Myocyte (in vitro differentiated cells): Measurements from ENCODE around the gene SLC16A7. TPM values are rescaled to one million over a fixed set of nuclear protein-coding genes. Genes with fewer than 3 reads are reported as not detected.
"Not testable (repeated sequence)": the region's sequence is repeated elsewhere in the genome, so short reads cannot be mapped to it uniquely, and the experiment has no call there.

ENCODE experiments used
- DNase-seq: peaks from one replicate; pipeline ENCODE4 v3.0.0-alpha.2; 2012; ENCODE audit warnings: low read depth
- total RNA-seq: library from RNA; depleted of rRNA; stranded (reverse); fragments of >200 nt; gene quantifications from 2 replicates; pipeline ENCODE4 v1.2.3, GENCODE V29; 2014

SLC16A7 gene
- total RNA-seq, 1 donor from 2014 or later = 16.2 TPM

- DNase-seq = no peak
Measured at GRCh38 chr12:59734371-59734770, 138.5 kb downstream of the SLC16A7 start.

DNA sequence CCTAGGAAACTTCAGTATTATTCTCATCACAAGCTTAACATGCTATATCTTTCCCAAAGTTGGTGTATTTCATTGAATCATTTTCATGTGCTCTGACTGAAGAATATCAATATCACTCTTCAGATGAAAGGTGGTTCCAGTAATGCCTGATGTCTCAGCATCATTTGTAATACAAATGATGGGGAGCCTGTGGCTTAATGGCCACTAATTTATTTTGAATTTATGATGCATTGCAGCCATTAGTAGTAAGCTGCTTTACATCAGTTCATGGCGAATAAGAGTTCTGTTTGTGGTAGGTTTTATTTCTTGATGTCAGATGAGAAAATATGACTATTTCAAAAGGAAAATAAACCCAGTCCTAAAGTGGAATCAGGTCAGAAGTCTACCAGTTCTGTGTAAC is 139.4 kb downstream of the SLC16A7 start:
- no peak for DNase-seq

- DNase-seq = peak; percentile 78
Measured at GRCh38 chr12:59736359-59736758, 140.5 kb downstream of the SLC16A7 start.

DNA sequence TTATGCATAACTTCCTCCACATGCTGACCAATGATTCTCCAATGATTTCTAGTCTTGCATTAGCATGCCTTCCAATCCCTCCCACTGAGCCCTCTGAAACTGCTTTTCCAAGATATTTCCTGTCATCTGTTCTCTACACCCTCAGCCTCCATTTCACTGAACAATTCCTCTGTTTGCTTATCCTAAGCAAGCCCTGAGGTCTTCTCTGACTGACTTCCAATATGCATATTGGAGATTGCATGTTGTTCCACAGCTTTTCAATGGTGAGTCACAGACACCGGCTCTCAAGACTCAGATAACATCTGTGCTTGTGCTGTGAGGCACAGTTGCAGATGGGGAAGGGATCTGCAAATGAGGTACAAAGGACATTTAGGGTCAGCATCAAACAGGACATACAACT is 141.0 kb downstream of the SLC16A7 start:
- DNase-seq = peak; percentile 62

- no peak for DNase-seq
Measured at GRCh38 chr12:59737725-59738463, 142.1 kb downstream of the SLC16A7 start.

GRCh38 chr12:59742841-59743240 is 147.0 kb downstream of the SLC16A7 start:
- DNase-seq = no peak

GRCh38 chr12:59744564-59744963 is 148.7 kb downstream of the SLC16A7 start:
- no peak for DNase-seq

- not testable (repeated sequence) for DNase-seq
Measured at GRCh38 chr12:59751091-59751490, 155.3 kb downstream of the SLC16A7 start.

DNA sequence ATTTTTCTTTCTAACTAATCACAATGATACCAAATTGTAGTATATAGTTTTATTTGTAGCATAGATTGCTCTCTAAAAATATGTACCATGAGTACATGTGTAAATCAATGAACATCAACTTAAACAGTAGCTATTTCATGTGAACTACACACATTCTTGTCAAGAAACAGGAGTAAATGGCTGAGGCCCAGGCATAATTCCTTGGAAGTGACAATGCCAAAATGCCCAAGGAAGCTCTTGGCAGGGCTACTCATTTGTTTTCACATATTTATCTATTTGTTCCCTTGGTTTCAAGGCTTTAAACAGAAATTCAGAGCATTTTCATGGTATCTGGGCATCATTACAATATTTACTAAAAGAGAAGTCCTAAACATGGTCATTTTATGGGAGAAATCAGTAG is 165.7 kb downstream of the SLC16A7 start:
- no peak for DNase-seq

DNA sequence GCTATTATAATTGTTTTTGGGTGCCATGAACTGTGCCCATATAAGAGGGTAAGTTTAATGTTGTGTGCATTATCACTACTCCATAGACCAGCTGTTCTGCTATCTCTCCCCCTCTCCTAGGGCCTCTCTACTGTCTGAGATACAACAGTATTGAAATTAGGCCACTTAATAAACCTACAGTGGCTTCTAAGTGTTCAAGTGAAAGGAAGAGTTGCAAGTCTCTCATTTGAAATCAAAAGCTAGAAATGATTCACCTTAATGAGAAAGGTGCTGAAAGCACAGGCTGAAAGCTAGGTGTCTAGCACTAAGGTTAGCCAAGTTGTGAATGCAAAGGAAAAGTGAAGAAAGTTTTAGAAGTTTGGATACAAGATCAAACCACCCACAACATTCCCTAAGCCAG is 168.0 kb downstream of the SLC16A7 start:
- no peak for DNase-seq

- no peak for DNase-seq
Measured at GRCh38 chr12:59768031-59768430, 172.2 kb downstream of the SLC16A7 start.

DNA sequence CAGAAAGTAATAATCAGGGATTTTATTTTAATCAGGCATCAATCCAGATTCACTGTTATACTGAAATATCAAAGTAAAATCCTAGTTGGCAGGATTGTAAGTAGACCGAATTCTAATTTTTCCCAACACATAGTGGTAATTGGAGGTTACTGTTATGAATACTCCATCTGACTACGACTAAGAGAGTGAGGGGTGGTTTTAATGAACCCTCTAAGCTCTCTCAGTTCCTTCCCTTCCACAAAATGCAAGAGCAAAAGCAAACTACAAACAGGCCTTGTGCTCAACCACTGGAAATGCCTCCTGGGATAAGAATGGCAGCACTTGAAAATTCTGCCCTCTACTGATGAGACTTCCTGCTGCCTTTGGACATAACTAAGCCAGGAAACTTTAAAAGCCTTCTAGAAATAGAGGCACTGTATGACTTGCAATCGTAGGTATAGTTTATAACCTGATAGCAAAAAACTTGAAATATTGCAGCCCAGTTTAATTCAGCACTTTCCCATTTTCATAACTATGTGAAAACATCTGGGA is 184.8 kb downstream of the SLC16A7 start:
- peak; percentile 60 for DNase-seq

- DNase-seq = no peak
Measured at GRCh38 chr12:59787610-59788009, 191.8 kb downstream of the SLC16A7 start.

GRCh38 chr12:59792647-59793046 is 196.8 kb downstream of the SLC16A7 start:
- DNase-seq = no peak

DNA sequence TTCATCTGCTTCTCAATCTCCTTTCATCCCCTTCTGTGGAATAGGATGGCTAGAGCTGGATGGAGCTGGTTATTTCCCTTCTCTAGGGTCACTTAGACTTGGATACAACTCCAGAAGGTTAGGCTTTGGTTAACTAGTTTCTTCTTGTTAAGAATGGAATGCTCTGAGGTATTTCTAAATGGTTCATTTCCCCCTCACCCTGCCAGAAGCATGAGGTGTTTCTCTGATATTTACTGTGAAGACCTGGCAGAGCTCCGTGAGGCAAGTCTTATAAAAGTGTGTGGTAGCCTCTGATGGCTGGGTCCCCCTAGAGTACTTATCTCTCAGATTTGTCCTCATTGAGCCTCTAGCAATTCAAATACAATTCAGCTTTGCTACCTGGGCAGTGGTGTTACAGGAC is 207.9 kb downstream of the SLC16A7 start:
- DNase-seq = no peak

DNA sequence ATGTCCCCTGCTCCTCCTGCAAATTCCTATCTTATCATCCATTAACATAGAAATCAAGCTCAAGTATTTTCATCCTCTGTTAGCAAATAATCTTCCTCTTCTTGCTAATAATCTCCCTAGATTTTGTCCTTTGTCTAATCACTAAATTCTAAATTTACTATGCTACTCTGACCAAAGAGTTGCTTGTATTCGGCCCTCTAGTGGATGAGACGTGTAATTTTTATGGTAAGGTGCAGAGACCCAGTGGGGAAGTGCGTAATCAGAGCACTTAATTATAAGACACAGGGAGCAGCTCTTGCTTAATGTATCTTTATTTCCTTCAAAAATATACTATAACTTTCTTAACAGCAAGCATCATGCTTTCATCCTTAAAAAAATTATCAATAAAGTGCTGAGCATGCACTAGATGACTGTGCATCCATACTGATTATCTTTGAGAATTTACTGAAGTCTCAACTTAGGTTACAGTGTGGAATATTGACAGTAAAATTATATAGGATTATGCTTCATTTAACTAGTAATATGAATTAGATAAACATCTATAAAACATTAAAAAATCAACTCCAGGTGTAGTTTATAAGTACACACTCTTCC is 212.6 kb downstream of the SLC16A7 start:
- peak; percentile 43 for DNase-seq

GRCh38 chr12:59811991-59812390 is 216.2 kb downstream of the SLC16A7 start:
- DNase-seq = no peak

DNA sequence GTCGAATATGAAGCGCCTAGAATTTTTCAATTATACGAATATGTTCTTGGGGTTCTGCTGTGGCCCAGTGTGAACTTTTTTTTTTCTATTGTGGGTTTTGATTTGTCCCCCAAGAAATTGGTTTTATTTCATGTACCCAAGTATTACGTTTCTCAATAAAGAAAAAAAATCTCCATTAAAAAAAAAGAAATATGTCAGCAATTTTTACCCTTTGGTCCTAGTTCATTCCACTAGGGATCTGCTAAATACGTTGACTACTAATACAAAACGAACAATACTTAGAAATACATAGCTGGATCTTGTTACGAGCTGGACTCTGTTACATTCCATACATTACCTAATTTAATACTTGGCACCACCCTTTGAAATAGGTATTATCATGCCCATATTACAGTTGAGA is 216.9 kb downstream of the SLC16A7 start:
- no peak for DNase-seq

GRCh38 chr12:59820594-59821011 is 224.8 kb downstream of the SLC16A7 start:
- no peak for DNase-seq

DNA sequence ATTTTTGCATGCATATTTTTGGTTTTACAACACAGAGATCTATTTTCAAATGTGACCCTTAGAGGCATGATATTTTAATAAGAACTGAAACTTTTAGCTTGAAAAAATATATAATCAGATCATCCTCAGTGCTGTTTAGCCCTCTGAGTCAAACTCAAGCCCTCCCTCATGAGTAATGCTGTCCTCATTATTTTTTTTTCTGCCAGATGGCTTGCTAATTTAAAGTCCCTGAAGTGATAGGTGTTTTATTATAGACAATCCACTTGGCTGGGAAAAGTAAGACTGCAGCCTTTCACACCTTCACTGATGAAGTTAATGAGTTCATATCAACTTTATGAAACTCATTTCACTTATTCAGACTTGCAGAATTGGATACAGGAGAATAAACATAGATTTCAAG is 227.7 kb downstream of the SLC16A7 start:
- DNase-seq = no peak

DNA sequence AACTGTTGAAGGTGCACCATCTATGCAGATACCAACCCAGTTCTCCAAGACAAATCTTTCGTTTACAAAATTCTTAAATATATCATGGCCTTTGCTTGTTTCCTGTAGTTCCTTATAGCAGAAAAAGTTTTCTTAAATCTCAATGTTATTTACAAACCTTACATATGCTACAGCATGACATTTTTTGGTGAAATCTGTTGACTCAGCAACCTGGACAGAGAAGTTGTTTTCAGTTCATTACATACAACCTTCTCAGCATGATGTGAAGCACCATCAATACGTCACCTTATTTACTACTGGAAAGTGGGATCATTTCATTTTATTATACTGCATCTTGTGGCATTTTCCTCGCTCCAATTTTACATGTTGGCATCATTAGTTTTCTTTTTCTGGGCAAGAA is 231.9 kb downstream of the SLC16A7 start:
- DNase-seq = no peak

GRCh38 chr12:59828521-59828920 is 232.7 kb downstream of the SLC16A7 start:
- DNase-seq = no peak

DNA sequence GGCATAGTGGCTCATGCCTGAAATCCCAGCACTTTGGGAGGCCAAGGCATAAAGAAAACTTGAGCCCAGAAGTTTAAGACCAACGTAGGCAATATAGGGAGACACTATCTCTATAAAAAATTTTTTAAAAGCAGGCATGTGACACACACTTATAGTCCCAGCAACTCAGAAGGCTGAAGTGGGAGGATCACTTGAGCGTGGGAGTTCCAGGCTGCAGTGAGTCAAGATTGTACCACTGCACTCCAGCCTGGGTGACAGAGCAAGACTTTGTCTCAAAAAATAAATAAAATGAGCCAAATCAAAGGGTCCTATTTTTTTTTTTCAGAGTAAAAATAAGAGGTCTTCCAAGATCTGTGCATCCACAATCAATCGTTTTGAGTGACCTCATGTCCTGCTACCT is 237.6 kb downstream of the SLC16A7 start:
- no peak for DNase-seq
